Immature natural killer cell (primary cell): ENCODE measurements around the gene NFAM1. TPM values are rescaled to one million over a fixed set of nuclear protein-coding genes. Genes with fewer than 3 reads are reported as not detected.

Source experiments
- DNase-seq, 3 donors: peaks; one replicate each; pipeline ENCODE4 v3.0.0; 2022; ENCODE audit warnings: mixed read lengths in 1 of 3
- H3K27ac Mint-ChIP-seq, 6 donors: one replicate each; pipeline ENCODE4 v1.8.0; 2020; ENCODE audit warnings: mixed read lengths in 6 of 6, mild to moderate bottlenecking in 5 of 6, inconsistent platforms in 4 of 6, moderate library complexity in 3 of 6
- H3K27me3 Mint-ChIP-seq, 3 donors: one replicate each; pipeline ENCODE4 v1.8.0; 2020 to 2021; ENCODE audit warnings: low read depth in 3 of 3, mild to moderate bottlenecking in 3 of 3, mixed read lengths in 3 of 3, moderate library complexity in 3 of 3, inconsistent platforms in 1 of 3
- H3K36me3 Mint-ChIP-seq, 3 donors: one replicate each; pipeline ENCODE4 v1.8.0; 2020; ENCODE audit warnings: mixed read lengths in 3 of 3, inconsistent platforms in 2 of 3, mild to moderate bottlenecking in 2 of 3
- H3K4me1 Mint-ChIP-seq, 2 donors: one replicate each; pipeline ENCODE4 v1.8.0; 2020; ENCODE audit warnings: inconsistent platforms in 2 of 2, mild to moderate bottlenecking in 2 of 2, mixed read lengths in 2 of 2, moderate library complexity in 1 of 2
- H3K4me3 Mint-ChIP-seq, 5 donors: one replicate each; pipeline ENCODE4 v1.8.0; 2020; ENCODE audit warnings: mild to moderate bottlenecking in 5 of 5, mixed read lengths in 5 of 5, inconsistent platforms in 3 of 5, moderate library complexity in 3 of 5
- H3K9me3 Mint-ChIP-seq, 6 donors: one replicate each; pipeline ENCODE4 v1.8.0; 2020; ENCODE audit warnings: mild to moderate bottlenecking in 6 of 6, mixed read lengths in 6 of 6, inconsistent platforms in 4 of 6, moderate library complexity in 3 of 6
- polyA plus RNA-seq, 3 donors: library from polyadenylated mRNA; unstranded; fragments of 300-500 nt; fragmentation: Illumina TruSeq; gene quantifications; one replicate each; pipeline ENCODE4 v1.2.3, GENCODE V29; 2021

Gene NFAM1
- polyA plus RNA-seq, 3 donors from 2014 or later = 0.13 to 0.30 TPM; not detected in 1

DNA sequence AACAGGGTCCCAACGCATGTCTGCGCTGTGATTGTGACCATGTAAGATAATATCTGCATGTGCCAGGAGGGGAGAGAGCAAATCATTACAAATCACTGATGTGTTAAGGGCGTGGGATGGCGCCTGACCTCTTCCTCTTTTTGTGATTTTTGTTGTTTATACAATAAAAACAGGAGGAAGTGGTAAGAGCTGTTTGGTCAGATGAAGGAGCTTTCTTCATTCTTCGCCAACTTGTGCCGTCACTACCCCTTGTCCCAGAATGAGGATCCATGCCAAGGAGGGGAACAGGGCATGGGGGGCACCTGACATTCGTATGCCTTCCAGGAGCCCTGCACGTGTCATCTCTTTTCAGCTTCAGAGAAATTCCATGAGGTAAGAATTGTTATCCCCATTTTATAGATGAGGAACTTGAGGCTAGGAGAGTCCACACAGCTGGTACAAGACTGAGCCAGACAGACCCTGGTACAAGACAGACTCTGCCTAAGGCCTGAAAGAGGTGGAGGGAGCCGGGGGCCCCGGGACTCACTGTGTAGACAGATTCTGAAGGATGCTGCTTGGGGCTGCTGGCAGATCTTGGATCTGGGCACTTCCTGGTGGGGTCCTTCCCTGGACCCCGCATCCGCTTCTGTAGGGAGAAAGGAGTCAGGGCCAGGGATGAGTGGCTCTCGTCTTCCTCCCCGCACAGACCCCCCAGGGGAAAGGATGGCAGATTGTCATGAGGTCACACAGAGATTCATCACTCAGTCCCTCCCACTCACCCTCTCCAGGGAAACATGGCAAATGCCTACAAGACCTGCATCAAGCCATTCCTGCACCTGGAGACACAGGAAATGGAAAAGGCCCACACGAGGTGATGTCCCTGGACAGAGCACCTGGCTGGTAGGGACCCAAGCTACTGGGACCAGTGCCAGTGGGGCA lies 34.6 kb downstream of the NFAM1 start:
- peaks cover 0 to 4% (median 3%) of the 10 kb centered on the region in 3 donors for H3K27me3 Mint-ChIP-seq
- no peaks in the 10 kb centered on the region for H3K4me1 Mint-ChIP-seq
- H3K4me3 Mint-ChIP-seq = no peak overlapping the region
- no peaks in the 10 kb centered on the region for H3K9me3 Mint-ChIP-seq
- DNase-seq = peak in 1 of 3 donors; percentile 5
- no peak overlapping the region for H3K27ac Mint-ChIP-seq
- no peaks in the 10 kb centered on the region for H3K36me3 Mint-ChIP-seq

DNA sequence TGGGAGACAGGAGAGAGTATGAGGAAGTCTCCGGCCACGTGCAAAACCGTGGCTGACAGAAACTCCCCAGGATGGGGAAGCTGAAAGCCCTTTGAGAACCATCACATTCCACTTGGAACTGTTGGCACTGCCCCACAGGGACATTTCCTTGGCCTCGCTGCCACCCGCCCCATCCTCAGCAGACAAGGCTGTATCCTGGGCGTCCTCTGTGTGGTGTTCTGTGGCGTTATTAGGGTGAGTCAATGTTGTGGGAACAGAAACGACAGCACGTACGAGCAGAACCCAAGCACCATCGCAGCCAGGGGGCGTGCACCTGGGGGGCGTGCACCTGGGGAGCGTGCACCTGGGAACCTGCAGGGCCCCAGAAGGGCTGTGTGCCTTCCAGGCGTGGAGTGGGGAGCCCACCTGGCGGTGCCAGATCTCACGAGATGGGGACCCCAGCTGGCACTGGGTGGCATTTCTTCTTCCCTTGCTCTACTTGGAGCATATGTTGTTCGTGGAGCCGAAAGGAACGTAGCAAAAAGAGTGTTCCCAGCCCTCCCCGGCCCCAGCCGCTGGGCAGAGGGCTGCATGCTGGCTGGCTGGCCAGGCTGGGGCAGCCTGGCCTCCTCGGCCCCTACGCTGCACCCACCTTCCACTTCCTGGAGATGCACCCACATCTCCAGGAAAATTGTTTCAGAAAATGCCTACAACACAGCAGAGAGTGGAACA lies 35.4 kb downstream of the NFAM1 start:
- no peaks in the 10 kb centered on the region for H3K4me1 Mint-ChIP-seq
- no peak overlapping the region for H3K4me3 Mint-ChIP-seq
- peaks cover 0 to 9% (median 4%) of the 10 kb centered on the region in 3 donors for H3K27me3 Mint-ChIP-seq
- no peak for DNase-seq
- no peaks in the 10 kb centered on the region for H3K9me3 Mint-ChIP-seq
- no peak overlapping the region for H3K27ac Mint-ChIP-seq
- no peaks in the 10 kb centered on the region for H3K36me3 Mint-ChIP-seq

DNA sequence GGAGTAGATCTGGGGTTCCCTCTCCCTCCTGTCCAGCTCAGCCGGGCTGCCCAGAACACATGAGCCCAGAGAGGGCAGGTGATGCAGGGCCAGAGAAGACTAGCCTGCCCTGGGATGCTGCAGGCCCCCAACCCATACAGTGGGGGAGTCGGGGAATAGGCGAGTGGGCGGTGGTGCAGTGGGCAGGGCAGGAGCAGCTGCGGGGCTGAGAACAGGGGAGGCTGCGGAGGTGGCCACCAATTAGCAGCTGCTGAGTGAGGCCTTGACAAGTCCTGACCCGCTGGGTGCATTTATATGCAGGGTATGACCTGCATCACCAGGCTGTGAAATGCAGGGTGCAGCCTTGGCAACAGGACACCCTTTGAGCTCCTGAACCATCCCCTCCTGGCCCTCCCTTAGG lies 43.1 kb downstream of the NFAM1 start:
- Mint-ChIP-seq H3K4me3 (no peak overlapping the region), H3K9me3 (no peaks in the 10 kb centered on the region), H3K4me1 (no peaks in the 10 kb centered on the region), H3K36me3 (peaks cover 0 to 4% (median 0%) of the 10 kb centered on the region in 3 donors), H3K27me3 (peaks cover 0 to 5% (median 4%) of the 10 kb centered on the region in 3 donors), H3K27ac (no peak overlapping the region)
- no peak for DNase-seq

DNA sequence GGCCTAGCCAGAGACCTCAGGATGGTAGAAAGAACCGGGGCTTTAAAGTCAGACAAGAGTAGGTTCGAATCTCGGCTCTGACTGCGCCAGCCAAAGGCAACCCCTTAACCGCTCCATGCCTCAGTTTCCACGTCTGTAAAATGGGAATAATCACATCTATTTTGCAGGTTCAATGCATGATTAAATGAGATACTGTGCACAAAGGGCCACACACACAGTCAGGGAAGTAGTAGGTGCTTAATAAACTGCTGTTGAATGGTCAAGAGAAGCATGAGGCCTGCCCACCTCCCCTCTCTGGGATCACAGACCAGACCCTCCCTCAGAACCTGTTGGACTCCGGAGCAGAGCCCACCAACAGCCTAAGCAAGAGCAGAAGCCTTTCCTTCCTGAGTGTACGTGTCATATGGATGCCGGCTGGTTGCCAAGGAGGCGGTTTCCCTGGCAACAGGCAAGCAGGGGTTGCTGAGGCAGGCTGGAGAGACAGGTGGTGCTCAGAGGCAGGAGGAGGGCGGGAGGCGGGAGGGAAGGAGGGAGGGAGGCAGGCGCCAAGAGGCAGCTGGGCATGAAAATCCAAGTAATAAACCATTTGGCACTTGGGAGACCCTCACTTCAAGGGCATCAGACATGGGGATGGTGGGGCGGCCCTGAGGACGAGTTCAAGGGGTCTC lies 43.9 kb downstream of the NFAM1 start:
- Mint-ChIP-seq H3K36me3 (peaks cover 0 to 4% (median 0%) of the 10 kb centered on the region in 3 donors), H3K4me3 (no peak overlapping the region), H3K9me3 (no peaks in the 10 kb centered on the region), H3K27me3 (peaks cover 0 to 7% (median 4%) of the 10 kb centered on the region in 3 donors), H3K4me1 (no peaks in the 10 kb centered on the region), H3K27ac (no peak overlapping the region)
- no peak for DNase-seq

DNA sequence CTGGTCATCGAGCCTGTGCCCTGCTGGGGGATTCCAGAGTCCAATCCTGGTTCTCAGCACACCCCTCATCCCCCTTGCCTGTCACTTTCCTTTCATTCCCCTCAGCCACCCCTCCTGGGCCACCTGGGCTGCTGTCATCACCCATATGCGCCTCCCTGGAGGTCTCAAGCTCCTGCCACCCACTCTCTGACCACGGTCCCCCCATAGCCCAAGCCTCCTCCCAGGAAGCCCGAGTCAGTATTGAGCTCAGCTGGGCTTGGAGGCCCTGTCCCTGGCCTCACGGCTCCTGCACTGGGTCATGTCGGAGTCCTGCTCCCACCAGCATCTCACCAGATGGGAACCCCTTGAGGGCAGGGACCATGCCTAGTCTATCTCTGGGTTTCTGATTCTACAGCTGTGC lies 44.6 kb downstream of the NFAM1 start:
- Mint-ChIP-seq H3K9me3 (no peaks in the 10 kb centered on the region), H3K36me3 (peaks cover 0 to 4% (median 0%) of the 10 kb centered on the region in 3 donors), H3K27me3 (peaks cover 0 to 7% (median 4%) of the 10 kb centered on the region in 3 donors), H3K27ac (no peak overlapping the region), H3K4me1 (no peaks in the 10 kb centered on the region), H3K4me3 (no peak overlapping the region)
- no peak for DNase-seq

DNA sequence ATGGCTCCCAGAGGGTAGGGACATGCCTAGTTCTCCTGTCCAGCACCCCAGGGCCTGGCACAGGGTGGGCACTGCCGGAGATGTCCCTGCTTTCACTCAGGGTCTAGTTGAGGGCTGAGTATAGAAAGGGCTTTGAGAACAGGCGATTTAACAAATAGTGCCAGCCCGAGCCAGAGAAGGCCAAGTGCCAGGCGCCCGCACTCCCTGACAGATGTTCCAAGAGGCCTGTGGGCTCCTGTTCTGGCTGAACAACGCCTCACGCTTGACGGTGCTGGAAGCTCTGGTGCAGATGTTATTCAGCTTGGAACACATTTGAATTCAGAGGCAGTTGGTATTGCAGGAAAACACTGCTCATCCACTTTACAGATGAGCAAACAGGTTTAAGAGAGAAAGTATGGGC lies 46.5 kb downstream of the NFAM1 start:
- no peaks in the 10 kb centered on the region for H3K36me3 Mint-ChIP-seq
- peaks cover 0 to 2% (median 2%) of the 10 kb centered on the region in 3 donors for H3K27me3 Mint-ChIP-seq
- H3K27ac Mint-ChIP-seq = no peak overlapping the region
- no peaks in the 10 kb centered on the region for H3K4me1 Mint-ChIP-seq
- no peak for DNase-seq
- H3K9me3 Mint-ChIP-seq = no peaks in the 10 kb centered on the region
- H3K4me3 Mint-ChIP-seq = no peak overlapping the region

DNA sequence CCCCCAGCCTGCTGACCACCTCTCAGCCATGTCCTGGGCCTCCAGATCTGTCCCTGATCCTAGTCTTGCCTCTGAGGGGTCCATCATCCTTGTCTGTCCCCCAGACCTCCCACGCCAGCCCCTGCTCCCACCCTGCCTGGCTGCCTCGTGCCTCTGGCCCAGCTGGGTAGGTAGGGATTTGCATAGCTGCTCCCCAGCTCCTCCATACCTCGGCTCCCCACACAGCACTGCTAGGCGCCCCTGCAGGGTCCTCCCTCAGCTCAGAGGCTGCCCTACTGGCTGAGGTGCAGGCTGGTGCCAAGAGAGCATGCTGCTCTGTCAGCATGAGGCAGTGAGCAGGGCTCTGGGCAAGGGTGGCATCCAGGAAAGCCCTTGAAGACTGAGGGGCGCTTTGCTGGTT lies 47.7 kb downstream of the NFAM1 start:
- Mint-ChIP-seq H3K9me3 (no peaks in the 10 kb centered on the region), H3K27me3 (peaks cover 0 to 2% (median 2%) of the 10 kb centered on the region in 3 donors), H3K36me3 (no peaks in the 10 kb centered on the region), H3K27ac (no peak overlapping the region), H3K4me1 (no peaks in the 10 kb centered on the region), H3K4me3 (no peak overlapping the region)
- no peak for DNase-seq

DNA sequence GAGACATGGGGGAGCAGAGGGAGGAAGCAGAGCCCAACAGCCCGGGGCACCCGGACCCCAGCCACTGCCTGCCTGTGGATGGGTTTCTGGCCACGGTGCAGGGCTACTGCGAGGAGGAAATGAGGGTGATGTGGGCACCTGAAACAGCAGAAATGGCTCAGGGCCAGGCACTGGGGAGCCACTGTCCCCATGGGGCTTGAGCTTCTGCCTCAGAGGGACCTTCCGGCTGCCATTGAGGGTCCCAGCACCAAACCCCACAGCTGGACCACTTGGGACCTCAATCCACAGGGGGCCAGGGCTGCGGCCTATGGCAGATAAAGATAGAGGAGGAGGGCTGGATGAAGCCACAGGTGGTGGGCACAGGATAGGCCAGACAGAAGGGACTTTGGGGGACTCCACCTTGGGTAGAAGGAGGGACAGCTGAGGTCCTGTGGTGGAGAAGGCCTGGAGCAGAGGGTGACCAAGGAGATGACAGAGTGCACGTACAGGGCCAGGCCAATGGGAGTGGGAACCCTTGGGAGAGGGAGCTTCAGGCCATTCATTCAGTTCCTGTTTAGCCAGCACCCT lies 48.3 kb downstream of the NFAM1 start:
- H3K4me3 Mint-ChIP-seq = no peak overlapping the region
- peaks cover 0 to 2% (median 2%) of the 10 kb centered on the region in 3 donors for H3K27me3 Mint-ChIP-seq
- H3K4me1 Mint-ChIP-seq = no peaks in the 10 kb centered on the region
- no peak for DNase-seq
- no peak overlapping the region for H3K27ac Mint-ChIP-seq
- no peaks in the 10 kb centered on the region for H3K36me3 Mint-ChIP-seq
- H3K9me3 Mint-ChIP-seq = no peaks in the 10 kb centered on the region

DNA sequence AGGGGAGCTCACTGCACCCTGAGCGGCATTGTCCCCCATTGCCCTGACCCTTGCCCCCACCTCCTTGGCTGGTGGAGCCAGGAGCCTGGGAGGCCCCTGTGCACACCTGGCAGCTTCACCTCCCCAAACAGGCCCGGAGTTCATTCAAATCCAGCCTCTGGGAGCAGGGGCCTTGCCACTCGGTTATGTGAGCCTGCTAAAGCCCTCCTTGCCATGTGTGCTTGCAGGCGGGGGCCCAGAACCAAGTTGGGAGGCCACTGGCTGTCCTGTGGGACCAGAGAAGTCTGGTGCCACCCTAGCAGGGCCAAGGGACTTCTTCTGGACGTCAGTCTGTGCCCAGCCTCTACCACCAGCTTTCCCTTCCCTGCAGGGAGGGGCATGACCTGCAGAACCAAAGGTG lies 48.9 kb downstream of the NFAM1 start:
- Mint-ChIP-seq H3K4me3 (no peak overlapping the region), H3K27me3 (peaks cover 0 to 2% (median under 1%) of the 10 kb centered on the region in 3 donors), H3K4me1 (no peaks in the 10 kb centered on the region), H3K36me3 (no peaks in the 10 kb centered on the region), H3K9me3 (no peaks in the 10 kb centered on the region), H3K27ac (no peak overlapping the region)
- DNase-seq = no peak

DNA sequence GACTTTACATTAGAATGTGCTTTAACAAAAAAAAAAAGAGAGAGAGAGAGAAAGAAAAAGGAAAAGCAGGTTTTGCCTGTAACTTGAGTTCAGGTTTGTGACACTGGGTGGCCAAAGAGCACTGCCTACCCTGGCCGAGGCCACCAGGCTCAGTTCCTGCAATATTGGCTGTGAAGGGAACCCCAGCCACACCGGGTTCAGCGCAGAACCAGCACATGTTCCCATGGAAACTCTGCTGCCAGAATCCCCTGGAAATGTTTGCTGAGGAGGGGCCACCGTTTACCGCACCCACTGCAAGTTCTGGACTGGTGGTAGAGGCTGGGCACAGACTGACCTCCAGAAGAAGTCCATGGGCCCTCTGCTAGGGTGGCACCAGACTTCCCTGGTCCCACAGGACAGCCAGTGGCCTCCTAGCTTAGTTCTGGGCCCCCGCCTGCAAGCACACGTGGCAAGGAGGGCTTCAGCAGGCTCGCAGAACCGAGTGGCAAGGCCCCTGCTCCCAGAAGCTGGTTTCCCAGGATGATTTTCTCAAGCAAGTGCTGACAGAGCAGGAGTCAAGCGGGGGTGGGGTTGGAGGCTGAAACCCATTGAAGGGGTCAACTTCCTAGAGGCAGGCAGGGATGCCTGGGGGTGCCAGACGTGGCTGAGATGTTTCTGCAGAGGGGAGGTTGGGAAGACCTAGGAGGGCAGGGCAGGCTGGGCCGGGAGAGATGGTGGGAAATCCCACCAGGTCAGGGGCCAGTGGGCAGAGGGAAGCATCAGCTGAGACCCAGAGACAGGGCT lies 51.2 kb downstream of the NFAM1 start:
- no peak for DNase-seq
- Mint-ChIP-seq H3K4me3 (no peak overlapping the region), H3K27ac (no peak overlapping the region), H3K4me1 (no peaks in the 10 kb centered on the region), H3K36me3 (no peaks in the 10 kb centered on the region), H3K9me3 (no peaks in the 10 kb centered on the region), H3K27me3 (peaks cover 0 to 2% (median 2%) of the 10 kb centered on the region in 3 donors)

DNA sequence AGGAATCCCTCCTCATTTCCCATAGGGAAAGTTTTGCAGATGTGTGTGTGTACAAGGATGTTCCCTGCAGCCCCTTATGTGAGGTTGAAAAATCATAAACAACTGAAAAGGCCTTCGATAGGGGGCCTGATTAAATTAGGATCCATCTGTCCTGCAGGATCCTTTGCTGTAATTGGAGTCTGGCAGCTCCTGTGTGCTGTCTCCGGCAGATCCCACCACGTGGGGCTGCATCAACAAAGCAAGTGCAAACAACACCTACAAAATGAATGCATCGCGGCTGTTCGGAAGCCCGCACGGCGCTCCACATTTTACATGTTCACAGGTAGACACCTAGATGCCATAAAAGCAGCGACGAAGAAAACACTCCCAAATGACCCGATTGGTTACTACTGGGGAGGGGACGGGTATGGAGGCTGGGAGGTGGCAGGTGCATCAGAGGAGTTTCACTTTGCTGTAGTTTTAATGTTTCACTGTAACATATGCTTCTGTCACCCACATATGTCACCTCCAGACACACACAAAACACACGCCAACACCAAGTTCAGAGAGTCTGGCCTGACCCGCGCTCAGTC lies 52.2 kb downstream of the NFAM1 start:
- Mint-ChIP-seq H3K9me3 (no peaks in the 10 kb centered on the region), H3K4me1 (no peaks in the 10 kb centered on the region), H3K36me3 (no peaks in the 10 kb centered on the region), H3K27ac (no peak overlapping the region), H3K27me3 (peaks cover 2 to 3% (median 2%) of the 10 kb centered on the region in 3 donors), H3K4me3 (no peak overlapping the region)
- DNase-seq = no peak

DNA sequence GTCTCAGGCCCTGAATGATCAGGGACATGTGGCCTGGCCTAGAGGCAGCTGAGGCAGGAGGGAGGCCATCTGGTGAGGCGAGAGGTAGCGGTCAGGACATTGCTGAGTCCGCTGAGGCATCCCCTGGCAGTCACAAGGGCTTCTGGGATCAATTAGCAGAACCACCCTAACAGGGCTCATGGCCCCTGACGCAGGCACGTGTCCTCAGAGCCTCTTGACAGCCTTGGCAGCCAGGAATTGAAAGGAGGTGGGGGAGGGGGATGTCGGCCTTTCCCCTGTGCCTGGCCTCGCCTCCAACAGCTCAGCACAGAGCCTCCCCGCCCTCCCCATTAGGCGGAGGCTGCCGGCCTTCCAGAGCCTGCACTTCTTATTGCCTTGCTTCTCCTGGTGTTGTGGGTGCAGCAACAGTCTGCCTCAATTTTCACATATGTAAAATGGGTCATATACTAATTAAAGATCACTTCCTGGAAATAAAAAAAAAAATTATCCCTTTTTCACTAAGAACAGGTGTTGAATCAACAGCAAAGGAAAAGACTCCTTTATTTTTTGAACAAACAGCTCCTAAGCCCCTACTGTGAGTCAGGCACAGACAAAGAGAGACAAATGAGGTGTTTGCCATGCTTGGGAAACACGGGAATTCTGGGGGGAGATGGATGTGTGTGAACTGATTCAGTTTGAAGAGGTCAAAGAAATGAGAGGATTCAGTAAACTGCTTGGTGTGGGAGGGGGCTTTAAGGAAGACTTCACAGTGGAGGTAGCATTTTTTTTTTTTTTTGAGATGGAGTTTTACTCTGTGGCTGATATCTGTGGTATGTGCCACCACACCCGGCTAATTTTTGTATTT lies 55.3 kb downstream of the NFAM1 start:
- no peak for DNase-seq
- Mint-ChIP-seq H3K4me3 (no peak overlapping the region), H3K36me3 (no peaks in the 10 kb centered on the region), H3K4me1 (no peaks in the 10 kb centered on the region), H3K27me3 (peaks cover 0 to 3% (median 2%) of the 10 kb centered on the region in 3 donors), H3K9me3 (no peaks in the 10 kb centered on the region), H3K27ac (no peak overlapping the region)
